Cardiac muscle cell (in vitro differentiated cells and primary cell): ENCODE measurements around the gene SLC51A. TPM values are rescaled to one million over a fixed set of nuclear protein-coding genes. Genes with fewer than 3 reads are reported as not detected.
"Not testable (repeated sequence)": the region's sequence is repeated elsewhere in the genome, so short reads cannot be mapped to it uniquely, and the experiment has no call there.

Experiments used
- DNase-seq, 2 donors: peaks; one replicate each; pipeline versions ENCODE4 v3.0.0 to v3.0.0-alpha.2; 2010 to 2017; ENCODE audit warnings: low read depth in 1 of 2, low spot score in 1 of 2
- H3K27ac ChIP-seq: fragments of 200-600 bp; sonication (generic); 2 replicates; pipeline ENCODE4 v1.5.1; 2016
- H3K27me3 ChIP-seq: fragments of 200-600 bp; sonication (generic); 2 replicates; pipeline ENCODE4 v1.6.0; 2016; ENCODE audit warnings: control low read depth
- H3K36me3 ChIP-seq: fragments of 200-600 bp; sonication (generic); 2 replicates; pipeline ENCODE4 v1.5.1; 2016; ENCODE audit warnings: control low read depth
- H3K4me1 ChIP-seq: fragments of 200-600 bp; sonication (generic); 2 replicates; pipeline ENCODE4 v1.8.1; 2017; ENCODE audit warnings: low read depth, mild to moderate bottlenecking, mixed run types
- H3K4me3 ChIP-seq: fragments of 200-600 bp; sonication (generic); 2 replicates; pipeline ENCODE4 v1.5.1; 2016; ENCODE audit warnings: mild to moderate bottlenecking
- H3K9me3 ChIP-seq: fragments of 200-600 bp; sonication (generic); 2 replicates; pipeline ENCODE4 v1.5.1; 2017; ENCODE audit warnings: low read depth, mild to moderate bottlenecking, control low read depth
- CTCF ChIP-seq: IDR thresholded peaks from 2 replicates; pipeline ENCODE4 v1.5.1; 2012; ENCODE audit warnings: low read depth, mild to moderate bottlenecking, low read length
- polyA plus RNA-seq: library from polyadenylated mRNA; unstranded; fragments of >200 nt; fragmentation: Nextera tagmentation; extraction: Ambion mirVana; gene quantifications from 2 replicates; pipeline ENCODE4 v1.2.1, GENCODE V29; 2016
- total RNA-seq: library from RNA; depleted of rRNA; stranded (reverse); fragments of >200 nt; gene quantifications from 2 replicates; pipeline ENCODE4 v1.2.3, GENCODE V29; 2016

Gene SLC51A
- total and polyA plus RNA-seq, 2 experiments from 2014 or later, result 3.9 TPM; not detected in 1

DNA sequence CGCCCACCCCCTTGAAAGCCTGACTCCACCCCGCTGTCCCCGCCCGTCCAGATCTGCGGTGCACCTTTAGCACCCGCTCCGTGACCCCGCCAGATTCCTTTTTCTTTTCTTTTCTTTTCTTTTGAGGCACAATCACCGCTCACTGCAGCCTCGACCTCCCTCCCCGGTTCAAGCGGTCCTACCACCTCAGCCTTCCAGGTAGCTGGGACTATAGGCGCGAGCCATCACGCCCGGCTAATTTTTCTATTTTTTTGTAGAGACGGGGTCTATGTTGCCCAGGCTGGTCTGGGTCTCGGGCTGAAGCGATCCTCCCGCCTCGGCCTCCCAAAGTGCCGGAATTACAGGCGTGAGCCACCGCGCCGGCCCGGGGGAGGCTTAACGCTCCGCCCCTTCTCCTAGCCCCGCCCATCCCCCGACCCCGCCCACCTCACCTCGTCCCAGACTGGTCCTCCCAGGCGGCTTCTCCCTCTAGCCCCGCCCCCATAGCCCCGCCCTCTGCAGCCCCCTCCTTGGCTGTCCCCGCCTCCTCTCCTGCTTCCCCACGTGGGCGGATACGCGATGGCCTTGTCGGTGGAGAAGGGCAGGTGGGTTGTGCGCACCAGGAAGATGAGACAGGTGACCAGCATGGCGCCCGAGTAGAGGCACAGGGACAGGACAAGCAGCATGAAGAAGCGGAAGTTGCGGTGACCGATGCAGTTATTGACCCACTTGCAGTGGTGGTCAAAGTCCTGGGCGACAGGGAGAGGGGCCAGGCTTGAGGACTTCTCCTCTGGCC is 8.3 kb upstream of the SLC51A start:
- peaks cover 10% of the 10 kb centered on the region for H3K27me3 ChIP-seq
- TF ChIP-seq CTCF, result no peak
- peak; percentile 29 to 57 for DNase-seq
- no peaks in the 10 kb centered on the region for H3K9me3 ChIP-seq
- H3K36me3 ChIP-seq, result no peaks in the 10 kb centered on the region
- H3K4me1 ChIP-seq, result no peaks in the 10 kb centered on the region
- H3K27ac ChIP-seq, result no peak overlapping the region
- H3K4me3 ChIP-seq, result peak overlapping the region; percentile 41

DNA sequence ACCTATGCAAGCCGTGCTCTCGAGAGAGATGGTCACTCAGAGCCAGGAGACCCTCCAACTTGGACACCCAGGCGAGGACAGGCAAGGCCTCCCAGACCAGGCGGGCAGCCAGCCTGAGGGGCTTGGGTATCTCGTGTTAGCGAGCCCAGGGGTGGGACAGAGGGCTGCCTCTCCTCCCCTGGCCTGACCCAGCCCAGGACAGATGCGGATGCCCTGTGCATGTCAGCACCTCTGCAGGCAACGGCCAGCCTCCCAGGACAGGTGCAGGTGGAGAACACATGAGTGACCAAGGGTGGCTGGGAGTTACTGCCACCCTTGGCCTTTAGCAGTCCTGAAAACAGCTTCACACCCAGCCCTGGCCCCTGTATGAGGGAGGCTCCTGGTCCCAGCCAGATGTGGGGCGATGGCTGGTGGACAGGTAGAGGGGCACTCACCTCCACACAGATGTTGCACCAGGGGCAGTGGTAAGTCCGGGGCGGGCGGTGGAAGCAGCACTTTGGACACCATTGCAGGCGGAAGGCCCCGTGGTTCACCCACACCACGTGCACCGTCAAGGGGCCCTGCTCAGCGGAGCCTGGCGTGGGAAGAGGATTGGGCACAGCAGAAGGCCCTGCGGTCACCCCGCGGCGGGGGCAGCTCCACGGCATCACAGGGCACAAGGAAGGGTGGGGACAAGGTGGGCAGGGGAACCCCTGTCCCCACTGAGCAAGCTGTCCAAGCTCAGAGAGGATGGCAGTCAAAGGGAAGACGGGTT is 7.2 kb upstream of the SLC51A start:
- no peaks in the 10 kb centered on the region for H3K9me3 ChIP-seq
- no peak overlapping the region for H3K4me3 ChIP-seq
- H3K27me3 ChIP-seq, result peaks cover 10% of the 10 kb centered on the region
- no peaks in the 10 kb centered on the region for H3K4me1 ChIP-seq
- H3K27ac ChIP-seq, result no peak overlapping the region
- no peak for DNase-seq
- no peak for TF ChIP-seq CTCF
- no peaks in the 10 kb centered on the region for H3K36me3 ChIP-seq

DNA sequence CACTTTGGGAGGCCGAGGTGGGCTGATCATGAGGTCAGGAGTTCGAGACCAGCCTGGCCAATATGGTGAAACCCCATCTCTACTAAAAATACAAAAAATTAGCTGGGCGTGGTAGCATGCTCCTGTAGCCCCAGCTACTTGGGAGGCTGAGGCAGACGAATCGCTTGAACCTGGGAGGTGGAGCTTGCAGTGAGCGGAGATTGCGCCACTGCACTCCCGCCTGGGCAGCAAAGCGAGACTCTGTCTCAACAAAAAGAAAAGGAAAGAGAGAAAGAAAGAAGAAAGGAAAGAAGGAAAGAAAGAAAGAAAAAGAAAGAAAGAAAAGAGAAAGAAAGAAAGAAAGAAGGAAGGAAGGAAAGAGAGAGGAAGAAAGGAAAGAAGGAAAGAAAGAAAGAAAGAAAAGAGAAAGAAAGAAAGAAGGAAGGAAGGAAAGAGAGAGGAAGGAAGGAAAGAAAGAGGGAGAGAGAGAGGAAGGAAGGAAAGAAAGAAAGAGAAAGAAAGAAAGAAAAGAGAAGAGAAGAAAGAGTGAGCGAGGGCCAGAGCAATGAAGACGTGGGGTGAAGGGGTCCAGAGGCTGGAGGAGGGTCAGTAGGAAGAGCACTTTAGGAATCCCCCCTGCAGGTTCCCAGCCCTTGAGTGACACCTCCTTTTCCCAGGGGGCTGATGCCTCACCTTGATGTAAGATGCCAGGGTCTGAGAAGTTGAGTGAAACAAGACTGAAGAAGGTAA is 6.2 kb upstream of the SLC51A start:
- not testable (repeated sequence) for H3K9me3 ChIP-seq, H3K27me3 ChIP-seq, H3K36me3 ChIP-seq, H3K27ac ChIP-seq, H3K4me1 ChIP-seq, H3K4me3 ChIP-seq, DNase-seq

DNA sequence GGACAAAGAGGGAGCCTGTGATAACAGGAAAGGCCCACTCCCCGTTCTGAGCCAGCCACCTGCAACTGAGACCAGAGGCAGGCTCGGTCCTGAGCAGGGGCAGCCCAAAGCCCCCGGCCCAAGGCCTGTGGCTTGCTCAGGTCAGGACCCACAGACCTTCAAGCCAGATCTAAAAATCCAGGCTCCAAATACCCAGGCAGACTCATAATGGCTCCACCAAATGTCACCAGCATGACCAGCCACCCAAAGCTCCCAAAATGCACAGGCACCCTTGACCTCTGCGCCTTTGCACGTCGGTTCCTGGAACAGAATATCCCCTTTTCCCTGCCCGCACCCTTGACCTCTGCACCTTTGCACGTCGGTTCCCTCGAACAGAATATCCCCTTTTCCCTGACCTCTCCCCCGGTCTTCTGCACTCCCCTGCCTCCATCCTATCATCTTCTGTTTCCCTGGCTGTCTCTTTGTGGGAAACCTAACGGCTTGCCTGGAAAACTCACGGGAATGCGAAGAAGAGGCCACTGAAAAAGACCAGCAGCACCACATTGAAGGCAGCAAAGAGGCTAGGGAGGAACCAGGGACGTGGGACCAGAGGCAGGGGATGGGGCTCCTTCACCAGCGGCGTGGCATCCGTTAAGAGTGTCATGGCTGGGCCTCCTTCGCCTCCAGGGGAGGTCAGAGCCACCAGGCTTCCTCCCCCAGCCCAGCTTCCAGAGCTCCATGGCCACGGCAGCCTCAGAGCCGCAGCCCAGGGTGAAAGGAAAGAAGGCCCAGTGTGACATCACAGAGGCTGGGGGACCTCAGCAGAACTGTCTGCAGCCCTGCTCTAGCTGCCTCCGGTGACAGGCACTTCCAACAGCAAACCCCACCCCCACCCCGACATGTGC is 5.4 kb upstream of the SLC51A start, which contains the start of gene ZDHHC19:
Gene ZDHHC19 (minus strand): TSS at position 728 of the 884 bp plus-strand sequence. CDS start 85 bp downstream, at position 643.
- peak in 1 of 2 donors; percentile 50 for DNase-seq
- no peak for TF ChIP-seq CTCF
- H3K9me3 ChIP-seq, result no peaks in the 10 kb centered on the region
- no peaks in the 10 kb centered on the region for H3K4me1 ChIP-seq
- no peaks in the 10 kb centered on the region for H3K36me3 ChIP-seq
- H3K4me3 ChIP-seq, result no peak within 1 kb of the TSS
- H3K27me3 ChIP-seq, result peaks cover 7% of the 10 kb centered on the region
- H3K27ac ChIP-seq, result no peak within 1 kb of the TSS

DNA sequence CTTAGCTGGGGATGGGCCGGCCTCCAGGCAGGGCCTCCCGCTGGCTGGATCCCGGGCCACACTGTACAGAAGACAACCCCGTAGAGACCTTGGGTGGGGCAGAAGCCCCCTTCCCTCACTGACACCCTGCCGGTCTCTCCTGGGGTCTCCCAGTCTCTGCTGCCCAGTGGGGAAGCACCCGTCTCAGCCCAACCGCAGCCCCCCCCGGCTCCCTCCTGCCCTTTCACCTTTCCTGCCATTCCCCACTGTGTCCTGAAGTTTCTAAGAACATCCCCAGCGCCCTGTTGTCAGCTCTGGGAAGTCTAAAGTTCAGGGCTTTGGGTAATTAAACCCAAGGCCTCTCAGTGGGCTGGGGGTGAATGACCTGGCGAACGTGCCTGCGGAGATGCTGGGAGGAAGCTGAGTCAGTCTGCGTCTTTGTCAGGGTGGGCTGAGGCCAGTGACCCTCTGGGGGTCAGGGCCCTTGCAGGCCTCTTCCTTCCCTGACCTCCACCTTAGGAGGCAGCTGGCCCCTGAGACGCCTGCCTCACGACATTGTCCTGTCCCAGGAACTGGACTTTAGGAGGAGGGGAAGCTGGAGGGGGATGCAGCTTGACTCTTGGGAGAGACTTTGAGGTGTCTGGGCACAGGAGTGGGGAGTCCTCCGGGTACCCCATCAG is 1.4 kb upstream of the SLC51A start:
- TF ChIP-seq CTCF, result no peak
- H3K9me3 ChIP-seq, result no peaks in the 10 kb centered on the region
- peaks cover 5% of the 10 kb centered on the region for H3K4me1 ChIP-seq
- no peak for DNase-seq
- H3K27ac ChIP-seq, result no peak overlapping the region
- H3K36me3 ChIP-seq, result no peaks in the 10 kb centered on the region
- H3K27me3 ChIP-seq, result no peaks in the 10 kb centered on the region
- H3K4me3 ChIP-seq, result no peak overlapping the region
